ENCODE measurements around the gene ACIN1. TPM values are rescaled to one million over a fixed set of nuclear protein-coding genes. Genes with fewer than 3 reads are reported as not detected.

The ACIN1 gene
- total and polyA plus RNA-seq, 2 of the 13 experiments (the other 11 are each of a cell fraction or from before 2014, with no cell fraction given) = 165 to 183 TPM

- TF ChIP-seq GATA4 (IDR thresholded peaks at IDR 0.05; ENCODE audit: borderline replicate concordance, low read depth) (no peak), IKZF5 (CRISPR knock-in tag; IDR thresholded peaks at IDR 0.05) (peak; percentile 55; the same call in 1 of the 2 replicates), ZBTB20 (CRISPR knock-in tag; IDR thresholded peaks at IDR 0.05; ENCODE audit: borderline replicate concordance, low read depth) (0 out of 2 replicates have a peak, but pooled peaks have one; percentile 55), RELA (CRISPR knock-in tag; IDR thresholded peaks at IDR 0.05) (0 out of 2 replicates have a peak, but pooled peaks have one; percentile 40), ZFP91 (CRISPR knock-in tag; IDR thresholded peaks at IDR 0.05; ENCODE audit: borderline replicate concordance) (peak; percentile 78; the same call in 1 of the 2 replicates), SMYD3 (CRISPR knock-in tag; IDR thresholded peaks at IDR 0.05) (no peak), SP1 (IDR thresholded peaks at IDR 0.05) (no peak), SP1 (CRISPR knock-in tag; IDR thresholded peaks at IDR 0.05) (peak; percentile 66; the same call in 1 of the 2 replicates), ZNF713 (CRISPR knock-in tag; IDR thresholded peaks at IDR 0.05) (no peak), ZNF83 (CRISPR knock-in tag; IDR thresholded peaks at IDR 0.05; ENCODE audit: borderline replicate concordance) (peak; percentile 91; the same call in 1 of the 2 replicates), ZEB1 (IDR thresholded peaks at IDR 0.05; ENCODE audit: insufficient replicate concordance, low read depth) (no peak), ETS1 (CRISPR knock-in tag; IDR thresholded peaks at IDR 0.05) (no peak), SP4 (CRISPR knock-in tag; IDR thresholded peaks at IDR 0.05) (no peak), TMF1 (CRISPR knock-in tag; IDR thresholded peaks at IDR 0.05; ENCODE audit: low read depth) (no peak)
- TF ChIP-seq, protein P1, sequence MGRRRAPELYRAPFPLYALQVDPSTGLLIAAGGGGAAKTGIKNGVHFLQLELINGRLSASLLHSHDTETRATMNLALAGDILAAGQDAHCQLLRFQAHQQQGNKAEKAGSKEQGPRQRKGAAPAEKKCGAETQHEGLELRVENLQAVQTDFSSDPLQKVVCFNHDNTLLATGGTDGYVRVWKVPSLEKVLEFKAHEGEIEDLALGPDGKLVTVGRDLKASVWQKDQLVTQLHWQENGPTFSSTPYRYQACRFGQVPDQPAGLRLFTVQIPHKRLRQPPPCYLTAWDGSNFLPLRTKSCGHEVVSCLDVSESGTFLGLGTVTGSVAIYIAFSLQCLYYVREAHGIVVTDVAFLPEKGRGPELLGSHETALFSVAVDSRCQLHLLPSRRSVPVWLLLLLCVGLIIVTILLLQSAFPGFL (CRISPR knock-in tag; IDR thresholded peaks at IDR 0.05) = no peak
- TF ChIP-seq, protein P2, sequence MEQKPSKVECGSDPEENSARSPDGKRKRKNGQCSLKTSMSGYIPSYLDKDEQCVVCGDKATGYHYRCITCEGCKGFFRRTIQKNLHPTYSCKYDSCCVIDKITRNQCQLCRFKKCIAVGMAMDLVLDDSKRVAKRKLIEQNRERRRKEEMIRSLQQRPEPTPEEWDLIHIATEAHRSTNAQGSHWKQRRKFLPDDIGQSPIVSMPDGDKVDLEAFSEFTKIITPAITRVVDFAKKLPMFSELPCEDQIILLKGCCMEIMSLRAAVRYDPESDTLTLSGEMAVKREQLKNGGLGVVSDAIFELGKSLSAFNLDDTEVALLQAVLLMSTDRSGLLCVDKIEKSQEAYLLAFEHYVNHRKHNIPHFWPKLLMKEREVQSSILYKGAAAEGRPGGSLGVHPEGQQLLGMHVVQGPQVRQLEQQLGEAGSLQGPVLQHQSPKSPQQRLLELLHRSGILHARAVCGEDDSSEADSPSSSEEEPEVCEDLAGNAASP (CRISPR knock-in tag; IDR thresholded peaks at IDR 0.05; ENCODE audit: borderline replicate concordance) = peak; percentile 60; the same call in 1 of the 2 replicates
- TF ChIP-seq, protein P3, sequence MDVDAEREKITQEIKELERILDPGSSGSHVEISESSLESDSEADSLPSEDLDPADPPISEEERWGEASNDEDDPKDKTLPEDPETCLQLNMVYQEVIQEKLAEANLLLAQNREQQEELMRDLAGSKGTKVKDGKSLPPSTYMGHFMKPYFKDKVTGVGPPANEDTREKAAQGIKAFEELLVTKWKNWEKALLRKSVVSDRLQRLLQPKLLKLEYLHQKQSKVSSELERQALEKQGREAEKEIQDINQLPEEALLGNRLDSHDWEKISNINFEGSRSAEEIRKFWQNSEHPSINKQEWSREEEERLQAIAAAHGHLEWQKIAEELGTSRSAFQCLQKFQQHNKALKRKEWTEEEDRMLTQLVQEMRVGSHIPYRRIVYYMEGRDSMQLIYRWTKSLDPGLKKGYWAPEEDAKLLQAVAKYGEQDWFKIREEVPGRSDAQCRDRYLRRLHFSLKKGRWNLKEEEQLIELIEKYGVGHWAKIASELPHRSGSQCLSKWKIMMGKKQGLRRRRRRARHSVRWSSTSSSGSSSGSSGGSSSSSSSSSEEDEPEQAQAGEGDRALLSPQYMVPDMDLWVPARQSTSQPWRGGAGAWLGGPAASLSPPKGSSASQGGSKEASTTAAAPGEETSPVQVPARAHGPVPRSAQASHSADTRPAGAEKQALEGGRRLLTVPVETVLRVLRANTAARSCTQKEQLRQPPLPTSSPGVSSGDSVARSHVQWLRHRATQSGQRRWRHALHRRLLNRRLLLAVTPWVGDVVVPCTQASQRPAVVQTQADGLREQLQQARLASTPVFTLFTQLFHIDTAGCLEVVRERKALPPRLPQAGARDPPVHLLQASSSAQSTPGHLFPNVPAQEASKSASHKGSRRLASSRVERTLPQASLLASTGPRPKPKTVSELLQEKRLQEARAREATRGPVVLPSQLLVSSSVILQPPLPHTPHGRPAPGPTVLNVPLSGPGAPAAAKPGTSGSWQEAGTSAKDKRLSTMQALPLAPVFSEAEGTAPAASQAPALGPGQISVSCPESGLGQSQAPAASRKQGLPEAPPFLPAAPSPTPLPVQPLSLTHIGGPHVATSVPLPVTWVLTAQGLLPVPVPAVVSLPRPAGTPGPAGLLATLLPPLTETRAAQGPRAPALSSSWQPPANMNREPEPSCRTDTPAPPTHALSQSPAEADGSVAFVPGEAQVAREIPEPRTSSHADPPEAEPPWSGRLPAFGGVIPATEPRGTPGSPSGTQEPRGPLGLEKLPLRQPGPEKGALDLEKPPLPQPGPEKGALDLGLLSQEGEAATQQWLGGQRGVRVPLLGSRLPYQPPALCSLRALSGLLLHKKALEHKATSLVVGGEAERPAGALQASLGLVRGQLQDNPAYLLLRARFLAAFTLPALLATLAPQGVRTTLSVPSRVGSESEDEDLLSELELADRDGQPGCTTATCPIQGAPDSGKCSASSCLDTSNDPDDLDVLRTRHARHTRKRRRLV (CRISPR knock-in tag; IDR thresholded peaks at IDR 0.05) = no peak
Observed at GRCh38 chr14:23056145-23056955, 38.6 kb downstream of the ACIN1 start (continued).

Measured in HepG2 (cell line).